ENCODE data around the gene FZR1. TPM values are rescaled to one million over a fixed set of nuclear protein-coding genes. Genes with fewer than 3 reads are reported as not detected.

The FZR1 gene
- total RNA-seq, 1 donor, result 36.6 TPM

DNA sequence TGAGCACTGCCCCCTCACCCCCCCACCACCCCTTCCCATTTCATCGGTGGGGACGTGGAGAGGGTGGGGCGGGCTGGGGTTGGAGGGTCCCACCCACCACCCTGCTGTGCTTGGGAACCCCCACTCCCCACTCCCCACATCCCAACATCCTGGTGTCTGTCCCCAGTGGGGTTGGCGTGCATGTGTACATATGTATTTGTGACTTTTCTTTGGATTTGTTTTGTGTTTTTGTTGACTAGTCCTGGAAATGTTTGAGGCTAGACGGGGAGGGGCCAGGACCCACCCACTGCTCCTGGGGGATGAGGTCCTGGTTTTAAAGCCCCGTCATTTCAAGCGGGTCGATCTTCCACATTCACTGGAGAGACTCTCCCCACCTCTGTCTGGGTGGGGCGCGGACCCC, 29.9 kb downstream of the FZR1 start:
- Histone ChIP-seq H3K4me2 (ENCODE audit: insufficient read depth, low read length) (no peak overlapping the region), H3K27ac (ENCODE audit: low read depth, low read length) (no peak overlapping the region), H3K4me3 (ENCODE audit: insufficient read depth, low read length) (no peak overlapping the region), H4K20me1 (ENCODE audit: insufficient read depth, low read length) (peaks cover 14% of the 10 kb centered on the region), H3K79me2 (ENCODE audit: insufficient read depth, low read length) (no peaks in the 10 kb centered on the region), H3K4me1 (ENCODE audit: insufficient read depth, low read length) (no peaks in the 10 kb centered on the region), H3K36me3 (ENCODE audit: insufficient read depth, low read length) (peaks cover 32% of the 10 kb centered on the region), H3K9me3 (ENCODE audit: low read depth, low read length) (no peaks in the 10 kb centered on the region), H3K27me3 (ENCODE audit: insufficient read depth, low read length) (no peaks in the 10 kb centered on the region), H2AFZ (ENCODE audit: low read length) (no peak overlapping the region)
- no peak for DNase-seq (ENCODE audit: insufficient read length, low spot score, missing footprints)
- TF ChIP-seq, protein P1, sequence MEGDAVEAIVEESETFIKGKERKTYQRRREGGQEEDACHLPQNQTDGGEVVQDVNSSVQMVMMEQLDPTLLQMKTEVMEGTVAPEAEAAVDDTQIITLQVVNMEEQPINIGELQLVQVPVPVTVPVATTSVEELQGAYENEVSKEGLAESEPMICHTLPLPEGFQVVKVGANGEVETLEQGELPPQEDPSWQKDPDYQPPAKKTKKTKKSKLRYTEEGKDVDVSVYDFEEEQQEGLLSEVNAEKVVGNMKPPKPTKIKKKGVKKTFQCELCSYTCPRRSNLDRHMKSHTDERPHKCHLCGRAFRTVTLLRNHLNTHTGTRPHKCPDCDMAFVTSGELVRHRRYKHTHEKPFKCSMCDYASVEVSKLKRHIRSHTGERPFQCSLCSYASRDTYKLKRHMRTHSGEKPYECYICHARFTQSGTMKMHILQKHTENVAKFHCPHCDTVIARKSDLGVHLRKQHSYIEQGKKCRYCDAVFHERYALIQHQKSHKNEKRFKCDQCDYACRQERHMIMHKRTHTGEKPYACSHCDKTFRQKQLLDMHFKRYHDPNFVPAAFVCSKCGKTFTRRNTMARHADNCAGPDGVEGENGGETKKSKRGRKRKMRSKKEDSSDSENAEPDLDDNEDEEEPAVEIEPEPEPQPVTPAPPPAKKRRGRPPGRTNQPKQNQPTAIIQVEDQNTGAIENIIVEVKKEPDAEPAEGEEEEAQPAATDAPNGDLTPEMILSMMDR (IDR thresholded peaks at IDR 0.05; ENCODE audit: extremely low read depth, low read depth, low read length), result no peak

DNA sequence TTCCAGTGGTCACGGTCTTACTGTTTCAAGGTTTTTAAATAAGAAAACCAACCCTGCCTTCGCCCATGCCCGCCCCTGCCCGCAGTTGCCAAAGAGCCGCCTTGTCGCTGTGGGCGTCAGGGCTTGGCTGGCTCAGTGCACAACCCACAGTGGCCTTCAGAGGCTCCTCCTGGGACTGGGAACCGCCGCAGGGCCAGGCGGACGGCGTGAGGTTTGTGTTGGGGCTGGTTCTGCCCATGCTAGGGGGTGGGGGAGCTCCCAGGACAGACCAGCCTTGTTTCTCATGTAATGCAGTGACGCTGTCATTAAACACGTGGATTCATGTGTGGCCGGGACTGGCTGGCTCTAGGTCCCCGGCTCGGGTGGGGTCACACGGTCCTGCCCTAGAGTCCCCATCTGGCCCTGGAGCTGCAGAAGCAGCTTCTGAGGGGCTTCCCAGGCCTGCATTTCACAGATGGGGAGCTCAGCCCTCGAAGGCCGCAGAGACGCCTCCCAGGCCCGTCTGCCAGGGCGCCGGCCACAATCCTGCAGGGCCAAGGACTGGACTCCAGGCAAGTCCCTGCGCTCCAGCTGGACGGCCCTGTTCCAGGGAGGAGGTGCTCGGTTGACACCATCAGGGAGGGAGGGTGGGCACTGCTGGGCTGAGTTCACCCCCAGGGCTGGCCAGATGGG, 30.5 kb downstream of the FZR1 start:
- H3K4me3 ChIP-seq (ENCODE audit: insufficient read depth, low read length), result no peak overlapping the region
- TF ChIP-seq, protein P1 (IDR thresholded peaks at IDR 0.05; ENCODE audit: extremely low read depth, low read depth, low read length), result no peak
- DNase-seq (ENCODE audit: insufficient read length, low spot score, missing footprints), result peak; percentile 94
- H3K27ac ChIP-seq (ENCODE audit: low read depth, low read length), result no peak overlapping the region
- H4K20me1 ChIP-seq (ENCODE audit: insufficient read depth, low read length), result peaks cover 14% of the 10 kb centered on the region
- no peaks in the 10 kb centered on the region for H3K4me1 ChIP-seq (ENCODE audit: insufficient read depth, low read length)
- no peaks in the 10 kb centered on the region for H3K9me3 ChIP-seq (ENCODE audit: low read depth, low read length)
- H3K27me3 ChIP-seq (ENCODE audit: insufficient read depth, low read length), result no peaks in the 10 kb centered on the region
- no peak overlapping the region for H3K4me2 ChIP-seq (ENCODE audit: insufficient read depth, low read length)
- no peak overlapping the region for H2AFZ ChIP-seq (ENCODE audit: low read length)
- H3K79me2 ChIP-seq (ENCODE audit: insufficient read depth, low read length), result no peaks in the 10 kb centered on the region
- peaks cover 28% of the 10 kb centered on the region for H3K36me3 ChIP-seq (ENCODE audit: insufficient read depth, low read length)

DNA sequence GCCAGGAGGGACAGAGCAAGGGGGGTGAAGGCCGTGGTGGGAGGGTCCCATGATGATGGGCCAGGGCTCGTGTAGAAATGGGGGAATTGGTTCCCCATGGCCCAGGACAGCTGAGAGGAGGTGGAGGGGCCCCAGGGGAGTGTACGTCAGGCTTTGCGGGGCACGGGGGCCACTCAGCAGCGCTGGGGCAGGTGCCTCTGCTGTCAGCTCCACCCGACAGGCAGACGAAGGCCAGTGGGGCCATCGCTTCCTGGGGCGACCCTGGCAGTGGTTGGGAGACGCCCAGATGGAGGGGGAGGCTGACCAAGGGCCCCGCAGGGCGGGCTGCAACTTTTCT, 31.0 kb downstream of the FZR1 start:
- no peak overlapping the region for H3K27ac ChIP-seq (ENCODE audit: low read depth, low read length)
- H2AFZ ChIP-seq (ENCODE audit: low read length), result no peak overlapping the region
- no peak overlapping the region for H3K4me3 ChIP-seq (ENCODE audit: insufficient read depth, low read length)
- TF ChIP-seq, protein P1 (IDR thresholded peaks at IDR 0.05; ENCODE audit: extremely low read depth, low read depth, low read length), result no peak
- H4K20me1 ChIP-seq (ENCODE audit: insufficient read depth, low read length), result peaks cover 14% of the 10 kb centered on the region
- no peaks in the 10 kb centered on the region for H3K9me3 ChIP-seq (ENCODE audit: low read depth, low read length)
- DNase-seq (ENCODE audit: insufficient read length, low spot score, missing footprints), result no peak
- H3K79me2 ChIP-seq (ENCODE audit: insufficient read depth, low read length), result no peaks in the 10 kb centered on the region
- H3K36me3 ChIP-seq (ENCODE audit: insufficient read depth, low read length), result peaks cover 27% of the 10 kb centered on the region
- H3K27me3 ChIP-seq (ENCODE audit: insufficient read depth, low read length), result no peaks in the 10 kb centered on the region
- H3K4me1 ChIP-seq (ENCODE audit: insufficient read depth, low read length), result no peaks in the 10 kb centered on the region
- H3K4me2 ChIP-seq (ENCODE audit: insufficient read depth, low read length), result no peak overlapping the region

DNA sequence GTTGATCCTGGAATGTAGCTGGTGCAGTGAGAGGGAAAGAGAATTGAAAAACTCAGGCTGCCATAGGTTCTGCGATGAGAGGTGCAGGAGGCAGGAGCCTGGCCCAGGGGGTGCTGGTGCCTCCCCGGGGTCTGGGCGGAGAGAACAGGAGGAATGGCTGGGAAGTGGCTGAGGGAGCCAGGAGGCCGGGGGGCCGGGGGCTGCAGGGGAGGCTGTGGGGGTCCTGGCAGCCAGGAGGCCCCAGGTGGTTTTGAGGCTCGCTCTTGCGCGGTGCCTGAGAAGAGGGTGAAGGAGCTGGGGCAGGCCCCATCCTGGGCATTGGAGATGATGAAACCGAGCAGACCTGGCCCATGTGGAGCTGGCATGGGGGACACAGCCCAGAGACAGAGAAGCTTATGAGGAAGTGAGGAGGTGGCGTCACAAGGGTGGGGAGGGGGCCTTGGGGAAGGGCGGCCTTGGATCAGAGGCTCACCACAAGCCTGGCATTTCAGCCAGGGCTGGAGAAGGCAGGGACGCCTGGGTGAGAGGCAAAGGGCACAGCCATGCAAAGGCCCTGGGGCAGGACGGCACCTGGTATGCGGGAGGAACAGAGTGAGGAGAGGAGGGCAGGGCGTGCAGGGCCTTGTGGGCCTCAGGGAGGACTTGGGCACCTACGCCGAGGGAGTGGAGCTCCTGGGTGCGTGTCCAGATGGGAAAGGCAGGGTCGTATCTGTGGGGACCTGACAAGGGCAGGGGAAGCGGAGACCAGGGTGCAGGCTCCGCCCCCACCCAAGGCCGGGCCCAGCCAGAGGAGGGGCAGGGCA, 31.5 kb downstream of the FZR1 start:
- H2AFZ ChIP-seq (ENCODE audit: low read length), result no peak overlapping the region
- H3K4me1 ChIP-seq (ENCODE audit: insufficient read depth, low read length), result no peaks in the 10 kb centered on the region
- TF ChIP-seq, protein P1 (IDR thresholded peaks at IDR 0.05; ENCODE audit: extremely low read depth, low read depth, low read length), result no peak
- no peak overlapping the region for H3K4me2 ChIP-seq (ENCODE audit: insufficient read depth, low read length)
- no peaks in the 10 kb centered on the region for H3K27me3 ChIP-seq (ENCODE audit: insufficient read depth, low read length)
- peaks cover 24% of the 10 kb centered on the region for H3K36me3 ChIP-seq (ENCODE audit: insufficient read depth, low read length)
- no peaks in the 10 kb centered on the region for H3K9me3 ChIP-seq (ENCODE audit: low read depth, low read length)
- H3K4me3 ChIP-seq (ENCODE audit: insufficient read depth, low read length), result no peak overlapping the region
- H4K20me1 ChIP-seq (ENCODE audit: insufficient read depth, low read length), result peaks cover 14% of the 10 kb centered on the region
- DNase-seq (ENCODE audit: insufficient read length, low spot score, missing footprints), result no peak
- H3K27ac ChIP-seq (ENCODE audit: low read depth, low read length), result no peak overlapping the region
- H3K79me2 ChIP-seq (ENCODE audit: insufficient read depth, low read length), result no peaks in the 10 kb centered on the region
